Coronary artery (tissue), 2 donors: Measurements from ENCODE around the gene NCAM1.

ENCODE experiments used
- DNase-seq: peaks from one replicate; pipeline ENCODE4 v3.0.0-alpha.2; 2017; ENCODE audit warnings: low spot score
- H3K27ac ChIP-seq, 2 donors: fragments of 200-600 bp; sonication (generic); one replicate each; pipeline ENCODE4 v1.5.1; 2016 to 2019
- H3K4me3 ChIP-seq: fragments of 200-600 bp; sonication (generic); 2 replicates; pipeline ENCODE4 v1.5.1; 2016; ENCODE audit warnings: mild to moderate bottlenecking, moderate library complexity
- TF ChIP-seq, protein P1 (sequence below): fragments of 200-600 bp; sonication (generic); IDR thresholded peaks from one replicate; pipeline ENCODE4 v1.5.1; 2019; ENCODE audit warnings: antibody characterized with exemption

NCAM1 gene

GRCh38 chr11:113276466-113276865 is 315.2 kb downstream of the NCAM1 start:
- H3K4me3 ChIP-seq = no peak overlapping the region
- no peak for DNase-seq
- H3K27ac ChIP-seq = no peak overlapping the region
- TF ChIP-seq, protein P1, sequence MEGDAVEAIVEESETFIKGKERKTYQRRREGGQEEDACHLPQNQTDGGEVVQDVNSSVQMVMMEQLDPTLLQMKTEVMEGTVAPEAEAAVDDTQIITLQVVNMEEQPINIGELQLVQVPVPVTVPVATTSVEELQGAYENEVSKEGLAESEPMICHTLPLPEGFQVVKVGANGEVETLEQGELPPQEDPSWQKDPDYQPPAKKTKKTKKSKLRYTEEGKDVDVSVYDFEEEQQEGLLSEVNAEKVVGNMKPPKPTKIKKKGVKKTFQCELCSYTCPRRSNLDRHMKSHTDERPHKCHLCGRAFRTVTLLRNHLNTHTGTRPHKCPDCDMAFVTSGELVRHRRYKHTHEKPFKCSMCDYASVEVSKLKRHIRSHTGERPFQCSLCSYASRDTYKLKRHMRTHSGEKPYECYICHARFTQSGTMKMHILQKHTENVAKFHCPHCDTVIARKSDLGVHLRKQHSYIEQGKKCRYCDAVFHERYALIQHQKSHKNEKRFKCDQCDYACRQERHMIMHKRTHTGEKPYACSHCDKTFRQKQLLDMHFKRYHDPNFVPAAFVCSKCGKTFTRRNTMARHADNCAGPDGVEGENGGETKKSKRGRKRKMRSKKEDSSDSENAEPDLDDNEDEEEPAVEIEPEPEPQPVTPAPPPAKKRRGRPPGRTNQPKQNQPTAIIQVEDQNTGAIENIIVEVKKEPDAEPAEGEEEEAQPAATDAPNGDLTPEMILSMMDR = no peak

GRCh38 chr11:113277907-113278306 is 316.7 kb downstream of the NCAM1 start:
- TF ChIP-seq, protein P1 = no peak
- no peak overlapping the region for H3K27ac ChIP-seq
- no peak overlapping the region for H3K4me3 ChIP-seq
- no peak for DNase-seq

- H3K27ac ChIP-seq = no peak overlapping the region
- no peak for DNase-seq
- TF ChIP-seq, protein P1 = no peak
- no peak overlapping the region for H3K4me3 ChIP-seq
Observed at GRCh38 chr11:113278481-113278880, 317.3 kb downstream of the NCAM1 start.

DNA sequence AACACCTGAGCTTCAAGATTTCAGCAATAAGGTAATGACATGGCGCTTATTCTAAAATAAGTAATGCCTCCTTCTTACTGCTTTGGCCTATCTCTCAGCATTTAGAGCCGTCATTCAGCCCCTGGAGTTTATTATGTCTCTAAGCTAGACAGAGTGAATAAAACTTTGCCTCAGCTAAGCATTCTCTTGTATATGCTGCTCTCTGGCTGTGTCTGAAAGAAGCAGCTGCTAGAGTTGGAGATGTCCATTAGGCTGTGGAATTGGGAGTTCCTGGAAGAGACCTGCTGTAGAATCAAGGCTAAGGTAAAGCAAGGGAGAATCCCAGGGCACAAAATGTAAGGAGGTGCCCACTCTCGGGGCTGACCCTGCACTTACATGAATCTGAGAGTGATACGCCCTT is 317.7 kb downstream of the NCAM1 start:
- TF ChIP-seq, protein P1 = no peak
- H3K4me3 ChIP-seq = no peak overlapping the region
- DNase-seq = no peak
- no peak overlapping the region for H3K27ac ChIP-seq

GRCh38 chr11:113279591-113279990 is 318.4 kb downstream of the NCAM1 start:
- DNase-seq = no peak
- TF ChIP-seq, protein P1 = no peak
- Histone ChIP-seq H3K4me3 (no peak overlapping the region), H3K27ac (no peak overlapping the region)

GRCh38 chr11:113281052-113281725 is 320.0 kb downstream of the NCAM1 start:
- TF ChIP-seq, protein P1 = no peak
- Histone ChIP-seq H3K27ac (no peak overlapping the region), H3K4me3 (no peak overlapping the region)
- no peak for DNase-seq

- TF ChIP-seq, protein P1 = no peak
- no peak for DNase-seq
- Histone ChIP-seq H3K4me3 (no peak overlapping the region), H3K27ac (no peak overlapping the region)
Observed at GRCh38 chr11:113282898-113283437, 321.7 kb downstream of the NCAM1 start.
